MCF 10A (cell line): ENCODE results near the gene MYL12A. TPM values are rescaled to one million over a fixed set of nuclear protein-coding genes. Genes with fewer than 3 reads are reported as not detected.

ENCODE experiments used
- BruUV-seq: library from RNA; stranded (reverse); fragments of 400-500 nt; replicated peaks from 2 replicates; lab custom pipeline; 2021; lab: Mats Ljungman, UMichigan
- CTCF ChIA-PET: fragments of 300-600 bp; sonication (Branson Sonifier 250); formaldehyde crosslinking; extraction: SDS; loops from one replicate; lab custom pipeline; 2021; ENCODE audit warnings: antibody characterized with exemption, inconsistent platforms; lab: Yijun Ruan, JAX
- POLR2A ChIA-PET: fragments of 300-600, 350-650 bp; sonication (Branson Sonifier 250); formaldehyde crosslinking; extraction: SDS; loops from one replicate; lab custom pipeline; 2020; ENCODE audit warnings: antibody characterized with exemption, inconsistent platforms; lab: Yijun Ruan, JAX
- DNase-seq: peaks from one replicate; pipeline ENCODE4 v3.0.0-alpha.2; 2018; ENCODE audit not compliant: unreplicated experiment
- H3K27ac Mint-ChIP-seq: one replicate; pipeline ENCODE4 v1.8.0; 2022; ENCODE audit warnings: mild to moderate bottlenecking, low read depth, mixed read lengths; ENCODE audit not compliant: unreplicated experiment
- H3K27me3 Mint-ChIP-seq: one replicate; pipeline ENCODE4 v1.8.0; 2022; ENCODE audit warnings: mixed read lengths; ENCODE audit not compliant: insufficient read depth, unreplicated experiment
- H3K36me3 Mint-ChIP-seq: one replicate; pipeline ENCODE4 v1.8.0; 2022; ENCODE audit warnings: mild to moderate bottlenecking, moderate library complexity, mixed read lengths; ENCODE audit not compliant: insufficient read depth, unreplicated experiment
- H3K4me1 Mint-ChIP-seq: one replicate; pipeline ENCODE4 v1.8.0; 2022; ENCODE audit warnings: mixed read lengths; ENCODE audit not compliant: insufficient read depth, unreplicated experiment
- H3K4me3 Mint-ChIP-seq: one replicate; pipeline ENCODE4 v1.8.0; 2022; ENCODE audit warnings: mild to moderate bottlenecking, moderate library complexity, mixed read lengths; ENCODE audit not compliant: unreplicated experiment
- H3K9me3 Mint-ChIP-seq: one replicate; pipeline ENCODE4 v1.8.0; 2022; ENCODE audit warnings: mixed read lengths; ENCODE audit not compliant: unreplicated experiment
- intact Hi-C: fragments of 100-400 bp; cut with micrococcal nuclease; formaldehyde crosslinking; loops from 2 replicates; pipeline ENCODE4 v1.14.1; 2022
- total RNA-seq: library from RNA; stranded (reverse); gene quantifications from 2 replicates; pipeline ENCODE4 v1.2.3, GENCODE V29; 2022
- TF ChIP-seq, protein P1 (sequence below): fragments of 200-600 bp; IDR thresholded peaks from one replicate; pipeline ENCODE4 v1.8.0; 2022; ENCODE audit warnings: antibody characterized with exemption, mild to moderate bottlenecking; ENCODE audit not compliant: unreplicated experiment

Gene MYL12A
- total RNA-seq, 1 experiment from 2014 or later = 332 TPM

DNA sequence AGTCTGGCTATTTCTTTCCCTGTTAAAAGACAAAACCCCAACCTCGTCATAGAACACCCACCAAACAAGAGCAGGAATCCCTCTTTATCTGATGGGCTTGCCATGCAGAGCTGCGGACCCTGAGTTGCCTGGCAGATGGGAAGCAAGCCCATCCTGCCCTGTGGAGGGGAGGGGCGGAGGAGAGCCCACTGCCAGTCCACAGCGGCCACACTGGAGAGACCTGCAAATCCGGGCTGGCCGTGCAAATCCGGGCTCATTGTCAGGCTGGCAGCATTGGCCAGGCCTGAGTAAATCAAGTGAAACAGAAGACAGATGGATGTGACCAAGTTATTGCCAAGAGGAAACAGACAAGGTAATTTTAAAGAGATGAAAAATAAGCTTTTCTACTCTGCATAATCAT is 36.3 kb downstream of the MYL12A start:
- CTCF ChIA-PET = interaction anchor here (0.6 to 8.0 kb wide), 10 partner anchors 9 to 815 kb away, joined by 3 to 106 read pairs (median 6); no protein-coding TSS in a partner anchor
- intact Hi-C loops = loop anchor here (10.0 kb wide), 1 partner anchor 711 kb away; no protein-coding TSS in a partner anchor

DNA sequence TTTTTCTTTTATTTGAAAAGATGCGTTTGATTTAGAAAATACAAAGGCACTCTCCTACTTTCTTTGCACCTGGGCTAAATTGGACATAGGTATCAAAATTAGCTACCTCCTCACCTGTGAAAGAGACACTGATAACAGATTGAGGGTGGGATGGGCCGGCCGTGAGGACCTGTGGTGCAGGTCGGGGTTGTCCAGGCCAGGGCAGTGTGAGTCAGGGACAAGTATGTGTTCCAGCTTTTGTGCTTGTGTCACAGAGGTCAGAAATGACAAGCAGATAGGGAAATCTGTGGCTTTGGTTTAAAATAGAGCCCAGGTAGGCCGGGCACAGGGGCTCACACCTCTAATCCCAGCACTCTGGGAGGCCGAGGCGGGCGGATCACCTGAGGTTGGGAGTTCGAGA is 36.9 kb downstream of the MYL12A start:
- Mint-ChIP-seq H3K4me1 (peaks cover 6% of the 10 kb centered on the region), H3K4me3 (no peak overlapping the region), H3K9me3 (no peaks in the 10 kb centered on the region), H3K27me3 (no peaks in the 10 kb centered on the region), H3K27ac (no peak overlapping the region), H3K36me3 (peaks cover 9% of the 10 kb centered on the region)
- POLR2A ChIA-PET = interaction anchor here (0.6 to 6.3 kb wide), 6 partner anchors 7 to 382 kb away, joined by 3 to 59 read pairs (median 10); no protein-coding TSS in a partner anchor
- CTCF ChIA-PET = interaction anchor here (0.6 to 8.0 kb wide), 13 partner anchors 9 to 815 kb away, joined by 3 to 106 read pairs (median 4); no protein-coding TSS in a partner anchor
- BruUV-seq = no TSS peak
- intact Hi-C loops = loop anchor here (10.0 kb wide), 1 partner anchor 710 kb away; no protein-coding TSS in a partner anchor
- DNase-seq = no peak
- TF ChIP-seq, protein P1, sequence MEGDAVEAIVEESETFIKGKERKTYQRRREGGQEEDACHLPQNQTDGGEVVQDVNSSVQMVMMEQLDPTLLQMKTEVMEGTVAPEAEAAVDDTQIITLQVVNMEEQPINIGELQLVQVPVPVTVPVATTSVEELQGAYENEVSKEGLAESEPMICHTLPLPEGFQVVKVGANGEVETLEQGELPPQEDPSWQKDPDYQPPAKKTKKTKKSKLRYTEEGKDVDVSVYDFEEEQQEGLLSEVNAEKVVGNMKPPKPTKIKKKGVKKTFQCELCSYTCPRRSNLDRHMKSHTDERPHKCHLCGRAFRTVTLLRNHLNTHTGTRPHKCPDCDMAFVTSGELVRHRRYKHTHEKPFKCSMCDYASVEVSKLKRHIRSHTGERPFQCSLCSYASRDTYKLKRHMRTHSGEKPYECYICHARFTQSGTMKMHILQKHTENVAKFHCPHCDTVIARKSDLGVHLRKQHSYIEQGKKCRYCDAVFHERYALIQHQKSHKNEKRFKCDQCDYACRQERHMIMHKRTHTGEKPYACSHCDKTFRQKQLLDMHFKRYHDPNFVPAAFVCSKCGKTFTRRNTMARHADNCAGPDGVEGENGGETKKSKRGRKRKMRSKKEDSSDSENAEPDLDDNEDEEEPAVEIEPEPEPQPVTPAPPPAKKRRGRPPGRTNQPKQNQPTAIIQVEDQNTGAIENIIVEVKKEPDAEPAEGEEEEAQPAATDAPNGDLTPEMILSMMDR = no peak

More for the DNA sequence above, 36.3 kb downstream of the MYL12A start:
- no peak overlapping the region for H3K27ac Mint-ChIP-seq
- POLR2A ChIA-PET = interaction anchor here (0.6 to 6.3 kb wide), 7 partner anchors 8 to 382 kb away, joined by 3 to 59 read pairs (median 14); no protein-coding TSS in a partner anchor
- BruUV-seq = no TSS peak
- no peak overlapping the region for H3K4me3 Mint-ChIP-seq
- no peaks in the 10 kb centered on the region for H3K9me3 Mint-ChIP-seq
- H3K36me3 Mint-ChIP-seq = peaks cover 15% of the 10 kb centered on the region
- TF ChIP-seq, protein P1 = no peak
- no peak for DNase-seq
- H3K4me1 Mint-ChIP-seq = peaks cover 6% of the 10 kb centered on the region
- H3K27me3 Mint-ChIP-seq = no peaks in the 10 kb centered on the region

DNA sequence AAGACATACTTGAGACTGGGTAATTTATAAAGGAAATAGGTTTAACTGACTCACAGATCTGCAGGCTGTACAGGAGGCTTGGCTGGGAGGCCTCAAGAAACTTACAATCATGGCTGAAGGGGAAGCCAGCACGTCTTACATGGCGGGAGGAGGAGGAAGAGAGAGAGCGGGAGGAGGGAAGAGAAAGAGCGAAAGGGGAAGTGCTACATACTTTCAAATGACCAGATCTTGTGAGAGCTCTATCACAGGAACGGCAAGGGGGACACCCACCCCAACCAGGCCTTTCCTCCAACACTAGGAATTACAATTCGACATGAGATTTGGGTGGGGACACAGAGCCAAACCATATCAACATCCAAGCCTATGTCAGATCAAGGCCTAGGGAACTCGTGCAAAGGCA is 38.6 kb downstream of the MYL12A start:
- Mint-ChIP-seq H3K27ac (no peak overlapping the region), H3K36me3 (no peaks in the 10 kb centered on the region), H3K27me3 (no peaks in the 10 kb centered on the region), H3K9me3 (peaks cover 7% of the 10 kb centered on the region), H3K4me1 (peaks cover 6% of the 10 kb centered on the region), H3K4me3 (no peak overlapping the region)
- ChIA-PET POLR2A (interaction anchor here (0.7 to 3.0 kb wide), 6 partner anchors 11 to 379 kb away, joined by 3 to 15 read pairs (median 3); no protein-coding TSS in a partner anchor), CTCF (interaction anchor here (0.8 to 8.0 kb wide), 5 partner anchors 9 to 380 kb away, joined by 3 to 106 read pairs (median 8); no protein-coding TSS in a partner anchor)
- TF ChIP-seq, protein P1 = no peak
- intact Hi-C loops = loop anchor here (10.0 kb wide), 1 partner anchor 709 kb away; no protein-coding TSS in a partner anchor
- DNase-seq = no peak
- no TSS peak for BruUV-seq

DNA sequence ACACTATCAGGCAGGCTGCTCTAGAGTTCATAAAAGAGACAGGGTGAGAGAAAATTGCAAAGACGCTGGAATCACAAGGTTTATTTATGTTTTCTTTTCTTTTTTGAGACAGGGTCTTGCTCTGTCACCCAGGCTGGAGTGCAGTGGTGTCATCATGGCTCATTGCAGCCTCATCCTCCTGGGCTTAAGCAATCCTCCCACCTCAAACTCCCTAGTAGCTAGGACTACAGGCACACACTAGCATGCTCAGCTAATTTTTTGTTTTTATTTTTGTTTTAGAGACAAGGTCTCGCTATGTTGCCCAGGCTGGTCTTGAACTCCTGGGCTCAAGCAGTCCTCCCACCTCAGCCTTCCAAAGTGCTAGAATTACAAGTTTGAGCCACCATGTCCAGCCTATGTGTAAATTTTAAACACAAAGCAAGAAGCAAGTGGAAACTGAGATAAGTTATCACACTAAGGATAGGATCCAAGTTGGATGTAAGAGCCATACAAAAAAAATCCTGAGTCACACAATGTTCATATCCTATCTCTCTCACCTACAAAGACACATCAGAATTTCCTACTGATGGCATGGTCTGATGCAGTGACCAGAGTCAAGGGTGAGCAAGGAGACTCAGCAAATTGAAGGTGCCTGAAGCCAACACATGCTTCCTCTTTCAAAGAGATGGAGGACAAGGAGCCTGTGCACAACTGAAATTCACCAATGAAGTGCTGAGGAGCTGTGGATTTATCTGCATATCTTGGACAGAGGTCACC is 45.8 kb downstream of the MYL12A start:
- H3K9me3 Mint-ChIP-seq = peaks cover 35% of the 10 kb centered on the region
- H3K36me3 Mint-ChIP-seq = no peaks in the 10 kb centered on the region
- H3K27ac Mint-ChIP-seq = no peak overlapping the region
- H3K27me3 Mint-ChIP-seq = no peaks in the 10 kb centered on the region
- ChIA-PET CTCF (interaction anchor here (0.6 to 2.1 kb wide), 6 partner anchors 9 to 372 kb away, joined by 3 to 10 read pairs (median 4); no protein-coding TSS in a partner anchor), POLR2A (interaction anchor here (2.4 kb wide), 1 partner anchor 156 kb away, joined by 9 read pairs; the partner anchor contains the start of gene TGIF1)
- no TSS peak for BruUV-seq
- TF ChIP-seq, protein P1 = no peak
- no peak for DNase-seq
- intact Hi-C loops = no loop called here
- H3K4me1 Mint-ChIP-seq = peaks cover 5% of the 10 kb centered on the region
- H3K4me3 Mint-ChIP-seq = no peak overlapping the region
